Memory B cell (primary cell): Measurements from ENCODE around the gene SLITRK2.

ENCODE experiments used
- ATAC-seq: fragments of 150-1000 bp; cut with Tn5 transposase; 2 replicates; pipeline ENCODE4 v1.10.0; 2021; ENCODE audit warnings: low read depth, mild to moderate bottlenecking, moderate library complexity
- DNase-seq, 2 donors: peaks; one replicate each; pipeline ENCODE4 v3.0.0; 2022; ENCODE audit warnings: low spot score in 2 of 2
- H3K27ac Mint-ChIP-seq: one replicate; pipeline ENCODE4 v1.8.0; 2022; ENCODE audit warnings: mild to moderate bottlenecking, moderate library complexity, mixed read lengths
- H3K27me3 Mint-ChIP-seq: one replicate; pipeline ENCODE4 v1.8.0; 2022; ENCODE audit warnings: mixed read lengths
- H3K36me3 Mint-ChIP-seq: one replicate; pipeline ENCODE4 v1.8.0; 2022; ENCODE audit warnings: mild to moderate bottlenecking, mixed read lengths
- H3K4me1 Mint-ChIP-seq: one replicate; pipeline ENCODE4 v1.8.0; 2022; ENCODE audit warnings: mixed read lengths
- H3K4me3 Mint-ChIP-seq: one replicate; pipeline ENCODE4 v1.8.0; 2022; ENCODE audit warnings: mild to moderate bottlenecking, moderate library complexity, mixed read lengths
- H3K9me3 Mint-ChIP-seq: one replicate; pipeline ENCODE4 v1.8.0; 2022; ENCODE audit warnings: mixed read lengths

Gene SLITRK2

GRCh38 chrX:145832796-145833195 is 15.2 kb downstream of the SLITRK2 start:
- DNase-seq (no peak), ATAC-seq (no peak)
- H3K9me3 Mint-ChIP-seq: no peaks in the 10 kb centered on the region
- no peak overlapping the region for H3K4me3 Mint-ChIP-seq
- H3K4me1 Mint-ChIP-seq: no peaks in the 10 kb centered on the region
- no peak overlapping the region for H3K27ac Mint-ChIP-seq
- no peaks in the 10 kb centered on the region for H3K27me3 Mint-ChIP-seq
- H3K36me3 Mint-ChIP-seq: no peaks in the 10 kb centered on the region

GRCh38 chrX:145840531-145840930 is 22.9 kb downstream of the SLITRK2 start:
- H3K27ac Mint-ChIP-seq: no peak overlapping the region
- no peaks in the 10 kb centered on the region for H3K4me1 Mint-ChIP-seq
- no peak overlapping the region for H3K4me3 Mint-ChIP-seq
- H3K36me3 Mint-ChIP-seq: no peaks in the 10 kb centered on the region
- ATAC-seq (no peak), DNase-seq (no peak)
- H3K27me3 Mint-ChIP-seq: no peaks in the 10 kb centered on the region
- H3K9me3 Mint-ChIP-seq: no peaks in the 10 kb centered on the region

GRCh38 chrX:145843146-145843904 is 25.7 kb downstream of the SLITRK2 start:
- Mint-ChIP-seq H3K4me3 (no peak overlapping the region), H3K27ac (no peak overlapping the region), H3K4me1 (no peaks in the 10 kb centered on the region), H3K36me3 (no peaks in the 10 kb centered on the region), H3K27me3 (no peaks in the 10 kb centered on the region), H3K9me3 (no peaks in the 10 kb centered on the region)
- ATAC-seq: no peak
- DNase-seq: no peak

GRCh38 chrX:145844886-145845285 is 27.3 kb downstream of the SLITRK2 start:
- Mint-ChIP-seq H3K9me3 (no peaks in the 10 kb centered on the region), H3K4me1 (no peaks in the 10 kb centered on the region), H3K27me3 (no peaks in the 10 kb centered on the region), H3K4me3 (no peak overlapping the region), H3K27ac (no peak overlapping the region), H3K36me3 (no peaks in the 10 kb centered on the region)
- DNase-seq (no peak), ATAC-seq (no peak)

GRCh38 chrX:145848448-145848847 is 30.8 kb downstream of the SLITRK2 start:
- ATAC-seq: no peak
- Mint-ChIP-seq H3K36me3 (no peaks in the 10 kb centered on the region), H3K27me3 (no peaks in the 10 kb centered on the region), H3K9me3 (no peaks in the 10 kb centered on the region), H3K4me1 (no peaks in the 10 kb centered on the region), H3K4me3 (no peak overlapping the region), H3K27ac (no peak overlapping the region)
- no peak for DNase-seq

GRCh38 chrX:145848857-145849256 is 31.2 kb downstream of the SLITRK2 start:
- DNase-seq (no peak), ATAC-seq (no peak)
- Mint-ChIP-seq H3K27ac (no peak overlapping the region), H3K36me3 (no peaks in the 10 kb centered on the region), H3K4me1 (no peaks in the 10 kb centered on the region), H3K27me3 (no peaks in the 10 kb centered on the region), H3K9me3 (no peaks in the 10 kb centered on the region), H3K4me3 (no peak overlapping the region)

GRCh38 chrX:145853181-145853580 is 35.6 kb downstream of the SLITRK2 start:
- no peaks in the 10 kb centered on the region for H3K9me3 Mint-ChIP-seq
- no peaks in the 10 kb centered on the region for H3K36me3 Mint-ChIP-seq
- no peak overlapping the region for H3K27ac Mint-ChIP-seq
- H3K4me3 Mint-ChIP-seq: no peak overlapping the region
- no peak for DNase-seq
- H3K27me3 Mint-ChIP-seq: no peaks in the 10 kb centered on the region
- H3K4me1 Mint-ChIP-seq: no peaks in the 10 kb centered on the region
- ATAC-seq: no peak

GRCh38 chrX:145856181-145856580 is 38.6 kb downstream of the SLITRK2 start:
- Mint-ChIP-seq H3K4me3 (no peak overlapping the region), H3K9me3 (no peaks in the 10 kb centered on the region), H3K27ac (no peak overlapping the region), H3K4me1 (no peaks in the 10 kb centered on the region), H3K27me3 (no peaks in the 10 kb centered on the region), H3K36me3 (no peaks in the 10 kb centered on the region)
- ATAC-seq (no peak), DNase-seq (no peak)

GRCh38 chrX:145861818-145862217 is 44.2 kb downstream of the SLITRK2 start:
- Mint-ChIP-seq H3K4me3 (no peak overlapping the region), H3K4me1 (no peaks in the 10 kb centered on the region), H3K27ac (no peak overlapping the region), H3K36me3 (no peaks in the 10 kb centered on the region), H3K9me3 (peaks cover 3% of the 10 kb centered on the region), H3K27me3 (no peaks in the 10 kb centered on the region)
- DNase-seq (no peak), ATAC-seq (no peak)

- H3K27ac Mint-ChIP-seq: no peak overlapping the region
- DNase-seq: no peak
- peaks cover 4% of the 10 kb centered on the region for H3K9me3 Mint-ChIP-seq
- no peaks in the 10 kb centered on the region for H3K27me3 Mint-ChIP-seq
- ATAC-seq: no peak
- H3K4me3 Mint-ChIP-seq: no peak overlapping the region
- H3K4me1 Mint-ChIP-seq: no peaks in the 10 kb centered on the region
- no peaks in the 10 kb centered on the region for H3K36me3 Mint-ChIP-seq
Measured at GRCh38 chrX:145865082-145865481, 47.5 kb downstream of the SLITRK2 start.
